Left hindlimb (tissue), 1 donor: ENCODE data around the gene SCYGR7.
A peak's percentile ranks its signal among the peaks of the same experiment; 100 is the strongest.
"Not testable (repeated sequence)": the region's sequence is repeated elsewhere in the genome, so short reads cannot be mapped to it uniquely, and the experiment has no call there.

Experiments
- DNase-seq: peaks from one replicate; pipeline ENCODE4 v3.0.0-alpha.2; 2018

The SCYGR7 gene, protein sequence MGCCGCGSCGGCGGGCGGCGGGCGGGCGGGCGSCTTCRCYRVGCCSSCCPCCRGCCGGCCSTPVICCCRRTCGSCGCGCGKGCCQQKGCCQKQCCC

GRCh38 chr2:227728035-227728434, at the start of gene SCYGR7:
Gene SCYGR7, plus strand, starts transcription at chr2:227728335. Its CDS starts 0 bp downstream, at chr2:227728335.
- DNase-seq: no peak

DNA sequence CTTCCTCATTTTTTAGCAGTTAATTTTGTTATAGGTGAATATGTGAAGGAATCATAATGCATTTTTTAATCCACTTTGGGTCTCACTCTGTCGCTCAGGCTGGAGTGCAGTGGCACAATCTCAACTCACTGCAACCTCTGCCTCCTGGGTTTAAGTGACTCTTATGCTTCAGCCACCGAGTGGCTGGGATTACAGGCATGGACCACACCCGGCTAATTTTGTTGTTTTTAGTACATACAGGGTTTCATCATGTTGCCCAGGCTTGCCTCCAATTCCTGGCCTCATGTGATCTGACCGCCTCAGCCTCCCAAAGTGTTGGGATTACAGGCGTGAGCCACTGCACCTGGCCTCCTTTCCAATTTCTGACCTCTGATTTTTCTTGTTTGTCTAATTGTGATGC, 43.9 kb upstream of the SCYGR7 start:
- DNase-seq: no peak

GRCh38 chr2:227687189-227687588, 40.9 kb upstream of the SCYGR7 start:
- no peak for DNase-seq

GRCh38 chr2:227696990-227697679, 31.0 kb upstream of the SCYGR7 start:
- DNase-seq: no peak

- no peak for DNase-seq
Measured at GRCh38 chr2:227701556-227701955, 26.6 kb upstream of the SCYGR7 start.

DNA sequence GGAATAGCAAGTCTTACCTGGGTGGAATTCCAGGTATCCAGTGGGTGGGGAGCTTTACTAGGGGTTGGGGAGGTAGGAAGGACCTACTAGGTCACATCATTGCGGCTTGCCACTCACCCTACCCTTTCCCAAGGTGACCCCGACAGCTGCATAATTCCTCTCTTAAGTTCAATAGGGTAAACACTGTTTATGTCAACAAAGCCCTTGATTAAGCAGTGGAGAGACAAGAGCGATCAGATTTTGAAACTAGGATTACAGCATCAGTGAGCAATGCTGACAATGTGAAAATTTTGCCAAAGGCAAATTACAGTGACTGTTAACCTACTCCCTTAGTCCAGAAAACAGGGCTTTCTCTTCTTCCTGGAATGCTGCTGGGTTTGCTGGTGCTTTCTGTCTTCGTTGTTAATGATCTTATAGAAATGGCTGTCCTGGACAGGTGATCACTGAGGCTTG, 24.8 kb upstream of the SCYGR7 start:
- DNase-seq: no peak

GRCh38 chr2:227703961-227704360, 24.2 kb upstream of the SCYGR7 start:
- DNase-seq: no peak

DNA sequence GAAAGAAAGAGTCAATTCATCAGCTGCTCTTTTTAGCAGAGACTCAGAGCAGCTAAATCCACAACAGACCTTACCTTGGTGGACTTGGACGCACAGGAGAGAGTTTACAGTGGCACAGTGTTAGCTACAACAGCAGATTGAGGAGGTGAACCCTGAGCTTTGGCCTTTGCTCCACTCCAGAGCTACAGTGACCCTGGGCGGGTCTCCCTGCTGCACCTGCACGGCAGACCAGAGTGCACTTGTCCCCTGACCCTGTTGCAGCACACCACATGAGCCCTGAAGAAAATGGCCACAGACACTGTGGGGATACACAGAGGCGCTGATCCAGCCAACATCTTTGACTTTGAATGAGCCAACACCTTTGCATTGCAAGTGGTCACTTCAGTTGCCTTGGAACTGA, 21.3 kb upstream of the SCYGR7 start:
- no peak for DNase-seq

DNA sequence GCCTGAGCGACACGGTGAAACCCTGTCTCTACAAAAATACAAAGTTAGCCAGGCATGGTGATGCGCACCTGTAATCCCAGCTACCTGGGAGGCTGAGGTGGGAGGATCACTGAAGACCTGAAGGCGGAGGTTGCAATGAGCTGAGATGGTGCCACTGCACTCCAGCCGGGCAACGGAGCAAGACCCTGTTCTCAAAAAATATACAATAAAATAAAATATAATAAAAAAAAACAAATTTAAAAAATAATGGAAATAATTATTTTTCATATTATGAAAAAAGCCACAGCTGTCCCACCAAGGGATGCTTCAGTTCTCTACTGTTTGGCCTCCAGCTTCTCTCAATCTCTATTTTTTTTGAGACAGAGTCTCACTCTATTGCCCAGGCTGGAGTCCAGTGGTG, 20.7 kb upstream of the SCYGR7 start:
- no peak for DNase-seq

DNA sequence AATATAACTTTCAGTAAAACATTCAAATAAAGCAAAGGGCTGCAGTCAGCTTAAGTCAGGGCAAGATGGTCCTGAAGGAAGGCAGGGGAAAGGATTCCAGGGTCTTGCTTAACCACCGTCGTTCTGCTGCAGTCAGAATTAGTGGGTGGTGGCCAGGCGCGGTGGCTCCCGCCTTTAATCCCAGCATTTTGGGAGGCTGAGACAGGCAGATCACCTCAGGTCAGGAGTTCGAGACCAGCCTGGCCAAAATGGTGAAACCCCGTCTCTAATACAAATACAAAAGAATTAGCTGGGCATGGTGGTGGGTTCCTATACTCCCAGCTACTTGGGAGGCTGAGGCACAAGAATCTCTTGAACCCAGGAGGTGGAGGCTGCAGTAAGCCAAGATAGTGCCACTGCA, 17.1 kb upstream of the SCYGR7 start:
- DNase-seq: no peak

GRCh38 chr2:227713291-227713690, 14.8 kb upstream of the SCYGR7 start:
- DNase-seq: no peak

DNA sequence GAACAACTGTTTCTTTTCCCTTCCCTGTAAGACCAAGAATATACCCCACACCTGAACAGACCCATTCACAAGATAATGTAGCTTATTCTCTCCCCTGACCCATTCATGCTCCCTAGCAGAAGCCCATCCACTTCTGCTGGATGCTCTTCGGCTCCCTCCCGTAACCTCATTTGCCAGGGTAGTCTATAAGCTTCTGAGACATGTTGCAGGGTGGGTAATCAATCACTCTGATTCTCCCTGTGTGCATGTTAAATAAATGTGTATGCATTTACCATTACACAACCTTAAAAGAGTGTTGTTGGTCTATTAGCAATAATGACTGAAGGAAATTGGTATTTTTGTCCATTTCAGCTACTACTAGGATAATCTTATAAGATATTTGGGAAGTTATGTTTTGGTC, 11.6 kb upstream of the SCYGR7 start:
- no peak for DNase-seq

DNA sequence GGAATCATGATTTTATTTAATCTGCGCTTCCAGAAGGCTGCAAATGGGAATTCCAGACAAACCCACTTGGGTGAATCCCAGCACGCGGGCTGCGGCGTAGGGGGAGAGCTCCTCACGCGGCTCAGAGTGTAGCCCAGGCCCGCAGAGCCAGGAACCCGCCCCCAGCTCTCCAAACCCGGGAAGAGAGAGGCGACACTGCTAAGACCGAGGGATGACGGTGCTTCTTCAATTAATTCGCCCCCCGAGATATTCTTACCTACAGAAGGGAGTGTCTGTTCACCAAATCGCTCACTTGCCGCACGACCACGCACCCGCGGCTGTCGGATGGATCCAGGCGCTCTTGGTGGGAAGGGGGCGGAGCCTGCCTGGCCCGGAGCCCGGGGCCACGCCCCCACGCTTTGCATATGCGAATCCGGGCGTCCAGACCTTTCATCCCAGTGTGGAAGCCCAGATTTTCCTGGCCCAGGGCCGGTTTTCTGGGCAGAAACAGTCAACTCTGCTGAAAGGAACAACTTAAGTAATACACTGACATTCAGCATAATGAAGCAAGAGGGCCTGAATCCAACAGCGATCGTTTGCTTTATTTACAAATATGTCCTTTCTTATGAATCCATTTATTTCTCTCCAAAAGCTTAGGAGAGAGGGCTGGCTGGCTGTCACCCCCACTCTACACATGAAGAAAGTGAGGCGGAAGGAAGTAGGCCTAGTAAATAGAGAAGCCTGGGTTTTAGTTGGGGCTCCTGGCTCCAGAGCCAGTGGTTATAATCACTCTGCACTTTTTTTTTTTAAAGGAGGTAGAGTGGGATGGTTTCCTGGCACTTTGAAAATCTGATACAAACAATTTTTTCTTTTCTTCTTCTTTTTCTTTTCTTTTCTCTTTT, 10.2 kb upstream of the SCYGR7 start, which contains the start of gene SLC19A3:
Gene SLC19A3 (minus strand): TSS at position 342 of the 881 bp plus-strand sequence. CDS start 15,710 bp downstream, outside the sequence.
- DNase-seq: peak; percentile 95

DNA sequence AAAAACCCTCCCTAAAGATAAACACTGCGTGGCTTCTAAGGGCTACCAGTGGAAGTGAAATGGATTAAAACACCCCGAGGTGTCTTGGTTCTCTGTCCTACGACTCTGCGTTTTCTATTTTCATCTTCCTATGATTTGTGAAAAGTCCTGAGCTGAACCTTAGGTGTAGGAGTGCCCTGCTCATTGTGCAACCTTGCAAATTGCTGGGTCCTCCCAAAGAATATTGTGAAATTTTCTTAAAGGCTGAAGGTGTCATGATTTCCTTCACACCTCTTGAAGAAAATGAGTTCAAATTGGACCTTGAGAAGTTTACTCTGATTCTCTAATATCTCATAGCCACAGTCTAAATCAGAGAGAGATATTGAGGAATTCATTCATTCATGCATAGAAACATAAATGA, 8.5 kb upstream of the SCYGR7 start:
- no peak for DNase-seq

- no peak for DNase-seq
Measured at GRCh38 chr2:227720680-227721079, 7.5 kb upstream of the SCYGR7 start.

GRCh38 chr2:227722821-227723220, 5.3 kb upstream of the SCYGR7 start:
- DNase-seq: not testable (repeated sequence)

- no peak for DNase-seq
Measured at GRCh38 chr2:227724394-227725039, 3.6 kb upstream of the SCYGR7 start, which contains the start of gene SCYGR6. Gene SCYGR6, minus strand, starts transcription at chr2:227724757. Its CDS starts 0 bp downstream, at chr2:227724757.

DNA sequence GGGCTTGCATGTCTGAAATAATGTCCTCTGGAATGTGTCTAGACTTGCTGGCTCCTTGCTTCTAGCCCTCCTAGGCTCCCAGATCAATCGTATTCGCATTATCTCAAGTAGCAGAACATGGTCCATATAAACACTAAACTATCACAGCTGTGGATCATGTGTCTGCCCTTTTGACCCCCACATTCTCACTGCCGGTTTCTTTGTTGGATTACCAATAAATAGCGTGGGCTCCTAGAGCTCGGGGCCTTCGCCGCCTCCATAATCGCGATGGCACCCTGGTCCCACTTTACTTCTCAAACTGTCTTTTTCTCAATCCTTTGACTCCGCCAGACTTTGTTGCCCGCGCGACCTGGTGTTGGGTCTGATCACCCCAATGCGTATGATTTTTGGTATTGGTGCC, 11.2 kb downstream of the SCYGR7 start:
- no peak for DNase-seq

GRCh38 chr2:227740705-227741104, 12.6 kb downstream of the SCYGR7 start:
- DNase-seq: not testable (repeated sequence)

- no peak for DNase-seq
Measured at GRCh38 chr2:227745594-227745993, 17.5 kb downstream of the SCYGR7 start, which contains the start of gene SCYGR8. Gene SCYGR8, plus strand, starts transcription at chr2:227745894. Its CDS starts 0 bp downstream, at chr2:227745894.

GRCh38 chr2:227748079-227748478, 19.9 kb downstream of the SCYGR7 start:
- no peak for DNase-seq

- not testable (repeated sequence) for DNase-seq
Measured at GRCh38 chr2:227756261-227756660, 28.1 kb downstream of the SCYGR7 start.
